ENCODE results near the gene TNFAIP2.
A peak's percentile ranks its signal among the peaks of the same experiment; 100 is the strongest.
"Not testable (repeated sequence)": the region's sequence is repeated elsewhere in the genome, so short reads cannot be mapped to it uniquely, and the experiment has no call there.

TNFAIP2 gene

DNA sequence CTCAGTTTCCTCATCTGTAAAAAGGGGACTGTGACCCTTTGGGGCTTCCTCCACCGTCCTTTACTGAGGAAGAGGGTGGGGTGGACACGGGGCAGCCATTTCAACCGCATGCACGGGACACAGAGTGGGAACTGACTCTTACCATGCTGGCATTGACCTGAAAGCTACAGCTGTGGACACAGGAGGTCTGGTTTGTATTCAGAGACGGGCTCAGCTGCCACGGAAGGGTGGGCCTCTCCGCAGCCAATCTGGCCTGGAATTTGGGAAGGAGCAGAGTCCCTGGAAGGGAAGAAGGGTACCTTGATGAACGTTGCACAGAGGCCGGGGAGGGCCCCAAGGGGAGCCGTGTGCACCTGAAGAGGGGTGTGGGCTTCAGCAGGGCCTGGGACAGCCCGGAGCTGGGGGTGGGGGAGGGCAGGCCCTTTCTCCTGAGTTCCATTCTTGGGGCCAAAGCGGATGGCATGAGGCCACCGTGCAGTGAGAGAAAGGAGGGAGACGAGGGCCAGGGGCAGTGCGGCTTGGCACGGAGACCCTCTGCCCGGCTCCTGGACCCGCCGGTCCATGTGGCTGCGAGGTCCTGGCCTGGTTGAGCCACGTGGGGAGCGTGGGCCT lies 14.5 kb downstream of the TNFAIP2 start:
- DNase-seq: no peak

DNA sequence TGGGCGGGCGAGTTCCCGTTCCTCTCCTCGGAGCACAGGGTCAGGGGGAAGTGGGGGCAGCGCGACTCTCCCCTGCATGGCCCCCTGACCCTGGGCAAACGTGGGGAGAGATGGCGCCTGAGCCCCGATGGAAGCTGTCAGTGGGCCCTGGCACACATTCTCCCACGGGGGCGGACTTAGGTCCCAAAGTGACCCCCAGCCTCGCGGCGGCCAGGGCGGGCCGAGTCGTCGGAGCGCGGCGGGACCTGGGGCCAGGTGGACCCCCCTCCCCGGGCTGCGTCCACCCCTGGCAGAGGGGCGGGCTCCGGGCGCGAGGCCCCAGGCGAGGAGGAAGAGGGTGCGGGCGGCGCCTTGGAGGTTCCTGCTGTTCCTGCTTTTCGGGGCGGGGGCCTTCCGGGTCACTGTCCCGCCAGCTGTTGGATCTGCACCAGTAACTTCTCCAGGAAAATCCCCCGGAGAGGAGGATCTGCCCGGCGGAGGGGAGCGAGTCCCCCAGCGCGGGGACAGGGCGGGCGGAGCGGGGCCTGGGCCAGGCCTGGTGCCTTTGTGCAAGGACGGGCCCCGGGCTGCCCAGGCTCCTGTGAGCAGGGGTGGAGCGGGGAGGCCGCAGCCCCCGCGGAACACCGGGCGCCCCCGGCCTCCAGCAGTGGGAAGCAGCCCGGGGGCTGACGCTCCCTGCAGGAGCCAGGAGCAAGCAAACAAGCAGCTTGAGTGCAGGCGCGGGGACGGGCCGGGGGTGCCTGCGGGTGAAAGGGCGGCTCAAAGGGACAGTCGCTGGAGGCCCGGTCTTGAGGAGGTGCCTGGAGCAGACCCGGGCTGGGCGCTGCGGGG lies 15.3 kb downstream of the TNFAIP2 start:
- DNase-seq: no peak

DNA sequence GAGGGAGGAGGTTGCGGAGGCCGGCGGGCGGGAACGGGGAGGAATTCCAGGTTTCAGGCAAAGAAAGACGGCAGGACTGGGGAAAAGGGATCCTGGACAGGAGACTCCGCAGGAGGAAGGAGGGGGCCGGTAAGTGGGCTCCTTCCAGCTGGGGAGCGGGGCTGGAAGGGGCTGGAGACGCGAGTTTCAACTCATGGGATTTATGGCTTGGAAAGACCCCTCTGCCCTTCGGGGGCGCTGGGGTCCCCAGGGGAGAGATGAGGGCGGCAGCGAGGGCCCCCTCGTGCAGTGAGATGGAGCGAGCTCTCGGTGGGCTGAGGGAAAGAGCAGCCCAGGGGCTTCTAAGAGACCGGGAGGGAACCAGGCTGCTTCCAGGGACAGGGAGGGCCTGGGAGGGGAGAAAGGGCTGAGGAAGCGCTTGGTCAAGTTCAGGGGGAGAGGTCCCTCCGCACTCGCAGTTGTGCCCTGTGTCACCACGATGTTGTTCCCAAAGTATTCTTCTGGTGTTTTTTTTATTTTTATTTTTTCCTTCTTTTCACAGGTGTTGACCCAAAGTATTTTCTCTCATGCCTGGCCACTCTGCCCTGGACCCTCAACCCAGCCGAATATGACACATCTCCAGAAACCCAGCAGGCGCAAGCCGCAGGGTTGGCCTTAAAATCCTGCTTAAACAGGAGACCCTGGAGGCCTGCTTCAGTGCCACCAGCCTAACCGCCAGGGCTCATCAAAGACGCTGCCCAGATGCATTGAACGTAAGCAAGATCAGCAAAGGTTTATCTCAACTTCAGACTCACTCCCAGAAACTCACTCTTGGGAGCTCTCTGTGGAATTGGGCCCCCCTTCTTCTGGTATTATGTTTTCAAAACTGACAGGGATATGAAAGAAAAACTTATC lies 16.1 kb downstream of the TNFAIP2 start:
- no peak for DNase-seq

DNA sequence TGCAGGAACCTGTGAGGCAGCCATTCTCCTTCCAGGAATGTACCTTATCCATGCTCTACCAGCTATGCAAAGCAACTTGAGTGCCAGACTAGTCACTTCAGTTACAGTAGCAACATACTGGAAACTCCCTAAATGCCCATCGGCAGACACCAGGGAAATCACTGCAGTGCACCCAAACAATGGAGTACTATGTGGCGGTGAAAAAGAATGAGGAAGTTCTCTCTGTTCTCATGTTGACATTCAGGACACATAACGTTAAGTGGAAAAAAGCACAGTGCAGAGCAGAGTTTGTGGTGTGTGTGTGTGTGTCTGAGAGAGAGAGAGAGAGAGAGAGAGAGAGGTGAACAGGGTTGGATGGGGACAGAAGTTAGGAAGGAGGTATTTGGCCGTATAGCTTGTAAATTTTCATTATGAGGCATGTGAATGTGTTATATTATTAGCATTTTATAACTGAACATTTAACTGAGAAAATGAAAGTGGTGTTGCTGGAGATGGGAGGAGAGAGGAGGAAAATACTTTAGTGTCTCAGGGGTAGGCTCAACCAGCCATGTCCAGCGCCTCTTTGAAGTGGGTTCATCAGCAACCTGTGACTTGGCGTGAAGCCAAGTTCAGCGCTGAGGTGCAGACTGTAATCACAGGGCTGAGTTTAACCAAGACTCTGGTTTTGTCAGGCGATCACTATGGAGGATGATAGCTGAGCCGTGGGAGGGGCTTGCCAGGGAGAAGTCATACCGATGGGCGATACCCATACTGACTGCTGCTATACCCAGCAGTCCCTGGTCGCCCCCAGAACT lies 17.3 kb downstream of the TNFAIP2 start:
- no peak for DNase-seq

DNA sequence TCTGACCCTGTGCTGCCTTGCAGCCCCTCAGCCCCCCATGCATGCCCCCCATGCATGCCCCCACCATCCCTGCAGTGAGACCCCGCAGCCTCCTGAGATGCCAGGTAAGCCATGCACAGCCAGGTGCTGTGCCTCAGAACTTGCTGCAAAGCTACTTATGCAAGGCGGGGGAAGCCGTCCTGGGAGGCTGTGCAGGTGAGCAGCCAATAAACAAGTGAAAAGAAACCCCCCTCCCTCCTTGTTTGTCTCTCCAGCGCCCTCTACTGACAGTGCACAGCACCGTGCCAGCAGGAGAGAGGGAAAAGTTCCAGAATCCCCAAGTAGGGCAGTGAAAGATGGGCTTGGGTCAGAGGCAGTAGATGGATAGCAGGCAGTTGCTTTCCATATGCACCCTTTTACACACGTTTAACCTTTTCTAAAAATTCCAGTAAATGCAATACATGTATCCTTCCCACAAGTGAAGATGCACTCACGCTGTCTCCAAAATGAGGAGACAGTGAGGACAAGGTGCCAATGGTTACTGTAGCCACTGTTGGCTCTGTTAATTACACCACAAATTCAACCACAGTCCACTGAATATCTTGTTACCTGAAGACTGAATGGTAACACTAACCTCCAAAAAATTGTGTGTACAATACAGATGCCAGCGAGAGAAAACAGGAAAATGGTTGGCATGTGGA lies 18.0 kb downstream of the TNFAIP2 start:
- DNase-seq: peak; percentile 27 to 56

DNA sequence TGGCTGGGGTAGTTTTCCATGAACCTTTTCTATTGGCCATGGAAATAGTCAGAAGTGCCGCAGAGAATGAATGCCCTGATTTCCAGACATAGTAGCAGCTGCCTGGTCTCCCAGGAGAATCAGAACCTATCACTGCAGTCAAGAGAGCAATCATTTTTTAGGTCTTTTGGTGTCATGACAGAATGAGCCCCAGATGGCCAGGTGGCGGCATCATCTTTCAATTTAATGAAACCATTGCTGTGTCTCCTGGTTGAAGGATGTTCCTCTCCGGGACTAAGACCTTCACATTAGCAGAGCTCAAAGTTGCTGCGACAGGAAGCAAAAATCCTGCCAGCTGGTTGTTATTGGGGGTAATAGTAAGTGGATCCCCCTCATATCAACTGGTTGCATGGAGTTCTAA lies 18.8 kb downstream of the TNFAIP2 start:
- DNase-seq: no peak

DNA sequence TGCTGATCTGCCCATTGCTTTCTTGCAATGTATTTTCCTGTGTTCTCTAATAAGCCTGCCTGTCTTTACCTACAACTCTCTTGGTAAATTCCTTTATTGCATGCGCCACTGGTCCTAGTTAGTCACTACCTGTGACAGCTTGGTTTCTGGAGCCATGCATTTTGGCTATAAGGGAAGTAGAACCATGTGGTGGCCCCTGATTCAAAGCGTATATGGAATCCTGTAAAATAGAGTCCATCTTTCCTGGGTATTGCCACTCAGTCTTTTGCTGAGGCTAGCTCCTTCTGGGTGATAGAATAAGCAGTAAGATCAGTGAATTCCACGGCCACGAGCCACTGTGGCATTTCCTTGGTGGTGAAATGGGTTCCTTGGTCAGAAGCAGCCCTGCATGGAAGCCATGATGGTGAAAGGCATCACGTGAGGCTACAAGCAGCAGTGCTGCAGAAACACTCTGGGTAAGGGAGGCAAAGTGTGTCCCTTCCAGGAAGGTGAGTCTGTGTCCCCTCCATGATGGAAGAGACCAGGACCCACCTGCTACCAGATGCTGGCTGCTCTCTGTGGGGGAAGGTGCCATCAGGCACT lies 19.6 kb downstream of the TNFAIP2 start:
- DNase-seq: no peak

DNA sequence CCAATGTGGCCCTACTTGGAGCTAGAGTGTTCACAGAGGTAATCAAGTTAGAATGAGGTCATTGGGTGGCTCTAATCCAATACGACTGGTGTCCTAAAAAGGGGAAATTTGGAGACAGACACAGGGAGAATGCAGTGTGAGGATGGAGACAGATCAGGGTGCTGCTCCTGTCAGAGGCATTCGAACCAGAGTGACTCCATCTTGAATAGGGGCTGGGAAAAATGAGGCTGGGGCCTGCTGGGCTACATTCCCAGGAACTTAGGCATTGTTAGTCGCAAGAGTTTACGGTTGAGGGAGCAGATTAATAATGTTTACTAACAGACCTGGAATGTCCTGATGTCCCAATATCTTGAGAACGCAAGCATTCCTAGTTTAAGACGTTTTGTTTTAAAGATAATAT lies 20.2 kb downstream of the TNFAIP2 start:
- no peak for DNase-seq

DNA sequence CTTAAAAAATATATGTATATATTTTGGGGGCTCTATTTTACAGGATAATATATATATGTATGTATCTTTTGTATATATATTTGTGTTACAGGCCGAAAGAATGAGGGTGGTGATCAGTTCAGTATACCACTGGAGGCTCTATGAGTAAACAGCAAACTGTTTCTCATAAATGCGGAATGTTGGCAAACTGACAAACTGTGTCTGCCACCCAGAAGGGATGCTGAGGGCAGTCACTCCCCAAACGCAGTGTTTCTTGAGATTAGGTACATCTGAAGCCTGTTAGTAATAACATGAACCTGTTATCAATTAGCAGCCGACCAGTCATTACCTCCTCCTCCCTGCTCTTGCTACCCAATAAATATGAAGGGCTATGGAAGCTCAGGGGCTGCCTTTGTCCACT lies 20.8 kb downstream of the TNFAIP2 start:
- no peak for DNase-seq

DNA sequence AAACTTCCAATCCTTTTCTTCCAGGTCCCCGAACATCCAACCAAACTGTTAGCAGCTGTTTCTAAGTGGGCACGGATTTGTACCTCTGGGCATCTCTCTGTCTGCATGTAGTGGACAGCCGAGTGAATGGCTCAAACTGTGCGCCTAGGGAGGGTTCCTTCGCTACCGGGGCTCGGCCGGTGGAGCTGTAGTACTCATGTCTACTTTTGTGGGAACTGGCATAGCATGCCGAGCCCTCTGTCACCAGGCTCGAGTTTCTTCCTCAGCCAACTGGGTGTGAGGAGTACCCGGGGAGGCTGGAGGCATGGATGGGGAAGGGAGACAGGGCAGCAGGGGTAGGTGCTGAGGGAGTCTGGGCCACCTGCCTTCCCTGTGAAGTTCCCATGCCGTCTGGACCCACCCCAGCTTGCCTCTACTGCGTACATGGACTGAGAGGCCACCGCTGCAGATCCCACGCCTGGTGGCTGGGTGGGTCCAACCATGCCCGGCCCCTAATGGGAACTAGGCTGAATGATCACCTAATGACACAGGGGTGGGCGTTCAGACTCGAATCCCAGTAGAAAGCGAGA lies 23.0 kb downstream of the TNFAIP2 start:
- DNase-seq: no peak

DNA sequence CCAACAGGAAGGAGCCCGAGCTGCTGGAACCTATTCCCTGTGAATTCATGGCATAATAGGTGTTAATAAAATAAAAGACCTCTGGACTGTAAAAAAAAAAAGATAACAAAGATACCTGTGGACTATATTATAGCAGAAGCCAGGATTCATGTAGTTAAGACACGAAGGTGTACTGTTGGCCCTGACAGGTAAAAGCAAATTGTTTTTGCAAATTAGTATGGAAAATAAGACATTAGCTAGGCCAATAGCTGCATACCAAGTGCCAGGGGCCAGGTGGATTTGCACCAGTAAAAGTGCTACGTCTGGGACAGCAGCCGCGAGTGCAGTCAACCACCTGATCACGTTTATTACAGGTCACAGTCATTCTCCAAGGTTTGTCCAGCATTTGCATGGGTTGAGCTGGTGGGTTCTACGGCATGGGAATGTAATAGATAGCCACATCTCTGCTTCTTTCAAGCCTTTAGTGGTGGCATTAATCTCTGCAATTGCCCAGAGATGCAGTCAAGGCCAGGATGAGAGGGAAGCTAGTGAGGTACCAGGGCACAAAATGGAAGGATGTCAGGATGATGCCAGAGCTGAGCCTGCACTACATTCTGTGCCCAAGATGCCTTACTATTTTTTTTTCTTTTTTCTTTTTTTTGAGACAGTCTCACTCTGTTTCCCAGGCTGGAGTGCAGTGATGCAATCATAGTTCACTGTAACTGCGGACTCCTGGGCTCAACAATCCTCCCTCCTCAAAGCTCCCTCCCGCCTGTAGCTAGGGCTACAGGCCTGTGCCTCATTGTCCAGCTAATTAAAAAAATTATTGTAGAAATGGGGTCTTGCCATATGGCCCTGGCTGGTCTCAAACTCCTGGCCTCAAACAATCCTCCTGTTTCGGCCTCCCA lies 26.3 kb downstream of the TNFAIP2 start:
- no peak for DNase-seq

DNA sequence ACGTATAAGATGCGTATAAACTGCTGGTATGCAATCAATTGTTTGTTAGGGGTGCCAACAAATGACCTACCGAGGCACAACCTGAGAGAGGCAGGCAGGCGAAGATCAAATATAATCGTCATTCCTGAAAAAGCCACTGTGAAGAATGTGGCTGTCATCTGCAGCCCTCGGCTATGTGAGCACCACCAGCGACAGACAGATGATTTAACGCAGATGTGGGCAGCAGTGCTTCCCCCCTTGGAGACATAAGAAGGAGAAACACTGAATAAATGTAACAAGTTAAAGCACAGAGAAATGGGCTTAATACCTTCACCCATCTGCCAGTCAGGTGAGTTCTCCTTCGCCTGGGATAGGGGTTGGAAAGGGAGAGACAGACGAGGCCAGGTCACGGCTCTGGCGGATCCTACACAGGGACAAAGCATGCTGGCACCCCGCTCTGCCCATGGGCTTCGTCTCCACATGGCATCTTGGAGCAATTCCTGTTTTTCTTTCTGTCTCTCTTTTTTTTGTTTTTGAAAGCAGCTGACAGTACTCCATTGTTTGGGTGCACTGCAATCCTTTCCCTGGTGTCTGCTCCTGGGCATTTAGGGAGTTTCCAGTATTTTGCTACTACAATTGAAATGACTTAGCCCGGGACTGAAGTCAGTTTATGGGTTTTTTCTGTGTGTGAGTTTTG lies 28.1 kb downstream of the TNFAIP2 start:
- DNase-seq: no peak

DNA sequence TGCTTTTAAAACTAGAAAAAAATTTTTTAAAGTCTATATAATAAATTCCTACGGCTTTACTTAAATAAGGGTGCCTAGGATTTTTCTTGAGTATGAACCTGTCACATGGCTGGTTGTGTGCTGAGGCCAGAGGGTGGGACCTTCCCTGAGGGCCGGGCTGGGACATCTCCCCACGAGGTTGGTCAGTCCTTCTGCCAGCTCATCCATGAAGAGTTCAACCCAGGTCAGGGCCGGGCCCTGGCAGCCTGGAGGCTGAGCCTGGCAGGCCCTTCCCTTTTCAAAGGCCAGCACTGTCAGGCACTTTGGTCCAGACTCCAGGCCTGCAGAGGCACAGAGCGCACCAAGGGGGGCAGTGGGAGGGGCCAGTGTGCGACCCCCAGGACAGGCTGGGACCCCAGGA lies 31.7 kb downstream of the TNFAIP2 start:
- no peak for DNase-seq

DNA sequence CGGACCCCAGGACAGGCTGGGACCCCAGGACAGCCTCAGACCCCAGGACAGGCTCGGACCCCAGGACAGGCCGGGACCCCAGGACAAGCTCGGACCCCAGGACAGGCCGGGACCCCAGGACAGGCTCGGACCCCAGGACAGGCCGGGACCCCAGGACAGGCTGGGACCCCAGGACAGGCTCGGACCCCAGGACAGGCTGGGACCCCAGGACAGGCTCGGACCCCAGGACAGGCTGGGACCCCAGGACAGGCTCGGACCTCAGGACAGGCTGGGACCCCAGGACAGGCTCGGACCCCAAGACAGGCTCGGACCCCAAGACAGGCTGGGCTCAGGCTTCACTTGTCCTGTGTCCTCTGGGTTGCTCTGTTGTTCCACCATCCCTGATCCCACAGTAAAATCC lies 32.2 kb downstream of the TNFAIP2 start:
- DNase-seq: not testable (repeated sequence)

DNA sequence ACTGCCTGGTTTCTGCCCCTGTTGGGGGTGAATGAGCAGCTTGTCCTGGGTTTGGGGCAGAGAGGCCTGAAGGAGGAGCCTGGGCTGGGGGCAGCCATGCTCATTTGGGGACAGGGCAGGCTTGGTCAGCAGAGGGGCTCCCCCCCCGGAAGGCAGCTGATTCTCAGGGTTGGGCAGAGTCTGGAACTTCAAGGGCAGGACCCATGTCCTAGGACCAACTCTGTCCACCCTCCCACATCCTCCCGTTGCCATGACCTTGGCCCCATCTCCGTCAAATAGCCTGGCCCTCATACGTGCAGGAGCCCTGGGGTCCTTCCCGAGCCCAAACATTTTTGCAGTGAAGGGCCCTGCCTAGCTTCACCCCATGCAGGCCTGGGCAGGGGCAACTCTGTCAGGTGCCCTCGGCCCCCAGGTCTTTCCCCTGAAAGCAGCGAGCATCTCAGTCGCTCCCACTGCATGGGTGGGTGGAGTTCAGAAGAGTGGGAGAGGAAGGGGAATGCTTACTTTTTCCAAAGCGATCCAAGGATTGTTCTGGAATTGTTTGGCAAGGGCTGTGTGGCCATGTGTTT lies 32.6 kb downstream of the TNFAIP2 start:
- no peak for DNase-seq

DNA sequence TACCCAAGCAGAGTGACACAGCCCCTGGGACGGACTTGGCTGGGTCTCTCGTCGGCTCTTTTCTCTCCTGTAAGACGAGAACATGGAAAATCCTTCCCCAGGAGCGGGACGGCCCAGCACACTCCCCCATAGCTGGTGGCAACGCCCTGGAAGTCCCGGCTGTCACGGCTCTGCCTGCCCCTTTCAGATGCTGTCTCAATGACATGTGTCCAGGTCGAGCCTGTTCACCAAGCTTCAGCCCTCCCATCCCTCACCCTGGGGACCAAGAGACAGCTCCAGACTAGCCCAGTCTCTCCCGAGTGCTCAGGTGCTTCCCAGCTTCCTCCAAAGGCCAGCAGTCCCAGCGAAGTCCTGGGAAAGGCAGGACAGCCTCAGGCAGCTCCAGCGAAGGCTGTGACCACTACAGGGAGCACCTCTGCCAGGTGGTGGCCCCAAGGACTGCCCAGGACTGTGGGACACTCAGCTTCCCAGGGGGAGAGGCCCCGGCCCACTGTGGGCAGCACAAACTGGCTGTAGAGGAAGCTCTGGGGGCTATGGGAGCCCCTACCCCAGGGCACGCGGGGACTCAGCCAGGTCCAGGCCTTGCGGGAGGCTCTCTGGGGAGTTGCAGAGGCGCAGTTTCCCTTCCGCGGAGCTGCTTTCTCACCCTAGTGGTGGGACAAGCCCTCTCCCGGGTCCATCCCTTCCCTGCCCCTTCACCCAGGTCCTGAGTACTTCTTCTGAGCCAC lies 33.6 kb downstream of the TNFAIP2 start:
- no peak for DNase-seq

DNA sequence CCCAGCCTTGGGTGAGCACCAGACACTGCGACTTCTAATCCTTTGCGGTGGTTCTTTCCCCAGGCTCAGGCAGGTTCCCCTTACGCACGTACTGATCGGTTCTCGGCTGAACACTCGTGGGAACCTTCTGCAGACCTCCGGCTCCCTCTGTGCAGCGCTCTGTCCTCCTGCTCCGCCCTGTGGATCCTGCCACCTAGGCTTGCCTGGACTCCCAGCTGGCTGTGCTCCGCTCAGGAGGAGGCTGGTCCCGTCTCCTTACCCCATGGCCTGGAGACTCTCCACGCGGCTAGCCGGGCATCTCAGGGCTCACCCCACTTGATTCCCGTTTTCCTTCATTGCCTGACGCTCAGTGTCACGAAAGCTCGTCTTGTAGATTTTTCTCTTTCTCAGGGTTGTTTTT lies 34.7 kb downstream of the TNFAIP2 start:
- DNase-seq: no peak

DNA sequence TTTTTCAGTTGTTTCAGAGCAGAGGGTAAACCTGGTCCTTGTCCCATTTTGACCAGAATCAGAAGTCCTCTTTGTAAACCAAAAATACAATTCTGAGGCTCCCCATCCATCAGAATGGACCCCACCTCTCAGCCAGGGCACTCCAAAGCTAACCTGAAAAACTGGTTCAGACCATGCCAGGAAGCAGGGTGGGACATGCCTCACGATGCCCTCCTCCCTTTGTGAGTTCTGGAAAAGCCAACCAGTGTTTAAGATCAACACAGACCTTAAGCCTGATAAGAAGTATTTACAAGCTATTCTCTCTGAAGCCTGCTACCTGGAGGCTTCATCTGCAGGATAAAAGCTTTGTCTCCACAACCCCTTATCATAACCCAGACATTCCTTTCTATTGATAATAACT lies 35.4 kb downstream of the TNFAIP2 start:
- no peak for DNase-seq
